Measurements from ENCODE around the gene SND1. TPM values are rescaled to one million over a fixed set of nuclear protein-coding genes. Genes with fewer than 3 reads are reported as not detected.

The SND1 gene
- total RNA-seq, 1 experiment from 2014 or later, result 218 TPM

- Histone ChIP-seq H3K23me2 (ENCODE audit: insufficient read length, low read depth, low read length, poor library complexity, severe bottlenecking) (no peaks in the 10 kb centered on the region), H3K79me2 (ENCODE audit: insufficient read depth, low read length) (no peaks in the 10 kb centered on the region; the same call in 1 of the 2 replicates), H4K5ac (ENCODE audit: insufficient read length, low read depth, low read length) (no peak overlapping the region), H3K27me3 (ENCODE audit: insufficient read depth, low read length) (no peaks in the 10 kb centered on the region), H2BK15ac (ENCODE audit: low read depth, low read length) (no peak overlapping the region), H3K4me2 (ENCODE audit: insufficient read depth, insufficient read length, low read length) (peak overlapping the region; percentile 46), H3T11ph (ENCODE audit: low read length) (no peak overlapping the region), H3K9ac (ENCODE audit: extremely low read depth, insufficient read length, low read length) (no peak overlapping the region), H3K18ac (ENCODE audit: insufficient read length, low read depth, low read length) (no peak overlapping the region), H2AK5ac (ENCODE audit: insufficient read length, low read length) (no peak overlapping the region), H4K8ac (replicated peaks; ENCODE audit: insufficient read length, low read depth, low read length) (no peak overlapping the region), H2AFZ (ENCODE audit: low read length) (no peak overlapping the region), H2BK20ac (ENCODE audit: low read depth, low read length, poor library complexity, severe bottlenecking) (no peak overlapping the region), H2BK5ac (ENCODE audit: insufficient read length, low read length) (no peak overlapping the region), H2BK12ac (ENCODE audit: insufficient read length, low read depth, low read length) (peak overlapping the region; percentile 64), H3K27ac (ENCODE audit: insufficient read length, low read depth, low read length) (no peak overlapping the region), H3K23ac (ENCODE audit: insufficient read length, low read depth, low read length) (no peak overlapping the region), H3K9me3 (ENCODE audit: control insufficient read depth, low read depth, low read length) (no peaks in the 10 kb centered on the region), H2BK120ac (ENCODE audit: low read depth, low read length, poor library complexity, severe bottlenecking) (no peak overlapping the region), H3K4ac (ENCODE audit: low read depth, low read length) (no peak overlapping the region), H4K91ac (ENCODE audit: insufficient read length, low read depth, low read length) (no peak overlapping the region), H3K14ac (ENCODE audit: insufficient read depth, low read length) (no peak overlapping the region), H3K56ac (ENCODE audit: insufficient read length, low read depth, low read length) (no peak overlapping the region), H3K79me1 (ENCODE audit: insufficient read depth, low read depth, low read length, poor library complexity, severe bottlenecking) (peaks cover 2% of the 10 kb centered on the region), H4K20me1 (ENCODE audit: control insufficient read depth, insufficient read depth, insufficient read length) (no peaks in the 10 kb centered on the region), H3K4me1 (ENCODE audit: insufficient read depth, low read length) (peaks cover 12% of the 10 kb centered on the region)
- Mint-ChIP-seq H3K36me3 (ENCODE audit: insufficient read depth in 1 of 3, low read depth in 3 of 3) (no peaks in the 10 kb centered on the region), H3K4me3 (no peak overlapping the region), H3K27me3 (ENCODE audit: low read depth) (no peaks in the 10 kb centered on the region), H3K4me1 (peaks cover 25 to 34% of the 10 kb centered on the region in 2 experiments), H3K9me3 (no peaks in the 10 kb centered on the region), H3K27ac (peak overlapping the region; percentile 3 to 74 (median 34); a peak in 3 of 7 replicates)
- WGBS (ENCODE audit: extremely low coverage, insufficient read length, low lambda C conversion rate), result no CpG with 5 or more reads among the region's 5 CpGs
- TF ChIP-seq, protein P1, sequence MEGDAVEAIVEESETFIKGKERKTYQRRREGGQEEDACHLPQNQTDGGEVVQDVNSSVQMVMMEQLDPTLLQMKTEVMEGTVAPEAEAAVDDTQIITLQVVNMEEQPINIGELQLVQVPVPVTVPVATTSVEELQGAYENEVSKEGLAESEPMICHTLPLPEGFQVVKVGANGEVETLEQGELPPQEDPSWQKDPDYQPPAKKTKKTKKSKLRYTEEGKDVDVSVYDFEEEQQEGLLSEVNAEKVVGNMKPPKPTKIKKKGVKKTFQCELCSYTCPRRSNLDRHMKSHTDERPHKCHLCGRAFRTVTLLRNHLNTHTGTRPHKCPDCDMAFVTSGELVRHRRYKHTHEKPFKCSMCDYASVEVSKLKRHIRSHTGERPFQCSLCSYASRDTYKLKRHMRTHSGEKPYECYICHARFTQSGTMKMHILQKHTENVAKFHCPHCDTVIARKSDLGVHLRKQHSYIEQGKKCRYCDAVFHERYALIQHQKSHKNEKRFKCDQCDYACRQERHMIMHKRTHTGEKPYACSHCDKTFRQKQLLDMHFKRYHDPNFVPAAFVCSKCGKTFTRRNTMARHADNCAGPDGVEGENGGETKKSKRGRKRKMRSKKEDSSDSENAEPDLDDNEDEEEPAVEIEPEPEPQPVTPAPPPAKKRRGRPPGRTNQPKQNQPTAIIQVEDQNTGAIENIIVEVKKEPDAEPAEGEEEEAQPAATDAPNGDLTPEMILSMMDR (conservative IDR thresholded peaks at IDR 0.05), result no peak
- no peak for DNase-seq
These were observed 171.0 kb downstream of the SND1 start for GRCh38 chr7:127822822-127823508.

Measured in H9 (cell line).